Activated T-helper 2 cell treated with anti-CD3 and anti-CD28 coated beads, Interferon-gamma antibody, Interleukin-2, Interleukin-4, amounts not matched to agents 10 μg/mL and 5 μg/mL and 100 μg/mL, durations not matched to agents 14 hours and 24 hours and 36 hours (primary cell): ENCODE measurements around the gene ADAM12. TPM values are rescaled to one million over a fixed set of nuclear protein-coding genes. Genes with fewer than 3 reads are reported as not detected.

ENCODE experiments used
- DNase-seq: peaks from one replicate; pipeline ENCODE4 v3.0.0; 2021; ENCODE audit warnings: low spot score
- H3K27ac Mint-ChIP-seq: one replicate; pipeline ENCODE4 v1.8.0; 2021; ENCODE audit warnings: mixed read lengths
- H3K27me3 Mint-ChIP-seq: one replicate; pipeline ENCODE4 v1.8.0; 2021; ENCODE audit warnings: low read depth, mixed read lengths
- H3K36me3 Mint-ChIP-seq: one replicate; pipeline ENCODE4 v1.8.0; 2021; ENCODE audit warnings: low read depth, mixed read lengths
- H3K4me1 Mint-ChIP-seq: one replicate; pipeline ENCODE4 v1.8.0; 2021; ENCODE audit warnings: low read depth, mixed read lengths
- H3K4me3 Mint-ChIP-seq: one replicate; pipeline ENCODE4 v1.8.0; 2021; ENCODE audit warnings: low read depth, mild to moderate bottlenecking, moderate library complexity, mixed read lengths
- H3K9me3 Mint-ChIP-seq: one replicate; pipeline ENCODE4 v1.8.0; 2021; ENCODE audit warnings: mixed read lengths
- intact Hi-C: fragments of 100-400 bp; cut with micrococcal nuclease; formaldehyde crosslinking; loops from one replicate; pipeline ENCODE4 v1.15.1; 2023
- total RNA-seq: library from RNA; stranded (reverse); gene quantifications from 2 replicates; pipeline ENCODE4 v1.2.3, GENCODE V29; 2022

ADAM12 gene
- total RNA-seq, 1 donor from 2014 or later = 0.05 TPM

- no peak for DNase-seq
- Mint-ChIP-seq H3K36me3 (no peaks in the 10 kb centered on the region), H3K4me3 (no peak overlapping the region), H3K27me3 (no peaks in the 10 kb centered on the region), H3K4me1 (no peaks in the 10 kb centered on the region), H3K9me3 (no peaks in the 10 kb centered on the region), H3K27ac (no peak overlapping the region)
- intact Hi-C loops = no loop called here
Measured at GRCh38 chr10:126224967-126225671, 163.2 kb downstream of the ADAM12 start.

GRCh38 chr10:126223512-126224067 is 164.7 kb downstream of the ADAM12 start:
- H3K27me3 Mint-ChIP-seq = no peaks in the 10 kb centered on the region
- H3K9me3 Mint-ChIP-seq = no peaks in the 10 kb centered on the region
- no peaks in the 10 kb centered on the region for H3K36me3 Mint-ChIP-seq
- H3K4me3 Mint-ChIP-seq = no peak overlapping the region
- H3K27ac Mint-ChIP-seq = no peak overlapping the region
- intact Hi-C loops = no loop called here
- no peak for DNase-seq
- H3K4me1 Mint-ChIP-seq = no peaks in the 10 kb centered on the region

- Mint-ChIP-seq H3K36me3 (no peaks in the 10 kb centered on the region), H3K27me3 (no peaks in the 10 kb centered on the region), H3K27ac (no peak overlapping the region), H3K9me3 (no peaks in the 10 kb centered on the region), H3K4me1 (no peaks in the 10 kb centered on the region), H3K4me3 (no peak overlapping the region)
- intact Hi-C loops = no loop called here
- DNase-seq = no peak
Measured at GRCh38 chr10:126222736-126223511, 165.4 kb downstream of the ADAM12 start.

GRCh38 chr10:126221874-126222273 is 166.4 kb downstream of the ADAM12 start:
- Mint-ChIP-seq H3K36me3 (no peaks in the 10 kb centered on the region), H3K4me3 (no peak overlapping the region), H3K4me1 (no peaks in the 10 kb centered on the region), H3K9me3 (no peaks in the 10 kb centered on the region), H3K27me3 (no peaks in the 10 kb centered on the region), H3K27ac (no peak overlapping the region)
- intact Hi-C loops = no loop called here
- no peak for DNase-seq

- Mint-ChIP-seq H3K36me3 (no peaks in the 10 kb centered on the region), H3K27ac (no peak overlapping the region), H3K27me3 (no peaks in the 10 kb centered on the region), H3K4me1 (no peaks in the 10 kb centered on the region), H3K4me3 (no peak overlapping the region), H3K9me3 (no peaks in the 10 kb centered on the region)
- DNase-seq = no peak
- intact Hi-C loops = no loop called here
Measured at GRCh38 chr10:126218778-126219649, 169.3 kb downstream of the ADAM12 start.

- H3K36me3 Mint-ChIP-seq = no peaks in the 10 kb centered on the region
- no peaks in the 10 kb centered on the region for H3K9me3 Mint-ChIP-seq
- intact Hi-C loops = no loop called here
- no peak overlapping the region for H3K27ac Mint-ChIP-seq
- no peak overlapping the region for H3K4me3 Mint-ChIP-seq
- H3K27me3 Mint-ChIP-seq = no peaks in the 10 kb centered on the region
- no peaks in the 10 kb centered on the region for H3K4me1 Mint-ChIP-seq
- no peak for DNase-seq
Measured at GRCh38 chr10:126218174-126218573, 170.1 kb downstream of the ADAM12 start.

- Mint-ChIP-seq H3K27ac (no peak overlapping the region), H3K36me3 (no peaks in the 10 kb centered on the region), H3K4me1 (no peaks in the 10 kb centered on the region), H3K9me3 (no peaks in the 10 kb centered on the region), H3K27me3 (no peaks in the 10 kb centered on the region), H3K4me3 (no peak overlapping the region)
- DNase-seq = no peak
- intact Hi-C loops = no loop called here
Measured at GRCh38 chr10:126216632-126216961, 171.7 kb downstream of the ADAM12 start.

GRCh38 chr10:126215746-126216631 is 172.3 kb downstream of the ADAM12 start:
- Mint-ChIP-seq H3K4me3 (no peak overlapping the region), H3K4me1 (no peaks in the 10 kb centered on the region), H3K27me3 (no peaks in the 10 kb centered on the region), H3K27ac (no peak overlapping the region), H3K9me3 (no peaks in the 10 kb centered on the region), H3K36me3 (no peaks in the 10 kb centered on the region)
- no peak for DNase-seq
- intact Hi-C loops = no loop called here

- H3K27me3 Mint-ChIP-seq = no peaks in the 10 kb centered on the region
- H3K27ac Mint-ChIP-seq = no peak overlapping the region
- intact Hi-C loops = no loop called here
- no peaks in the 10 kb centered on the region for H3K4me1 Mint-ChIP-seq
- H3K9me3 Mint-ChIP-seq = no peaks in the 10 kb centered on the region
- no peaks in the 10 kb centered on the region for H3K36me3 Mint-ChIP-seq
- DNase-seq = no peak
- no peak overlapping the region for H3K4me3 Mint-ChIP-seq
Measured at GRCh38 chr10:126214679-126215078, 173.6 kb downstream of the ADAM12 start.

GRCh38 chr10:126214021-126214420 is 174.3 kb downstream of the ADAM12 start:
- Mint-ChIP-seq H3K4me1 (no peaks in the 10 kb centered on the region), H3K27me3 (no peaks in the 10 kb centered on the region), H3K27ac (no peak overlapping the region), H3K36me3 (no peaks in the 10 kb centered on the region), H3K4me3 (no peak overlapping the region), H3K9me3 (no peaks in the 10 kb centered on the region)
- intact Hi-C loops = no loop called here
- no peak for DNase-seq

GRCh38 chr10:126212738-126213137 is 175.5 kb downstream of the ADAM12 start:
- intact Hi-C loops = no loop called here
- Mint-ChIP-seq H3K4me3 (no peak overlapping the region), H3K9me3 (no peaks in the 10 kb centered on the region), H3K27me3 (no peaks in the 10 kb centered on the region), H3K27ac (no peak overlapping the region), H3K36me3 (no peaks in the 10 kb centered on the region), H3K4me1 (no peaks in the 10 kb centered on the region)
- DNase-seq = no peak

GRCh38 chr10:126210051-126210651 is 178.1 kb downstream of the ADAM12 start:
- no peaks in the 10 kb centered on the region for H3K36me3 Mint-ChIP-seq
- H3K4me3 Mint-ChIP-seq = no peak overlapping the region
- no peaks in the 10 kb centered on the region for H3K9me3 Mint-ChIP-seq
- no peaks in the 10 kb centered on the region for H3K4me1 Mint-ChIP-seq
- intact Hi-C loops = no loop called here
- DNase-seq = no peak
- no peaks in the 10 kb centered on the region for H3K27me3 Mint-ChIP-seq
- no peak overlapping the region for H3K27ac Mint-ChIP-seq
